Vagina (tissue), 2 donors: ENCODE results near the gene METTL21A.

Experiments
- CTCF ChIP-seq, 3 experiments: fragments of 450-650 bp in 2 of 3; fragments of 200-600 bp in 1 of 3; sonication (generic) in 1 of 3; IDR thresholded peaks; one replicate each; pipeline ENCODE4 v1.5.1; 2017 to 2019; ENCODE audit warnings: antibody characterized with exemption in 3 of 3, mild to moderate bottlenecking in 2 of 3, moderate library complexity in 2 of 3
- POLR2AphosphoS5 ChIP-seq, 2 donors: sonication (generic); formaldehyde crosslinking; IDR thresholded peaks; one replicate each; pipeline ENCODE4 v1.9.0; 2017; ENCODE audit warnings: antibody characterized with exemption in 2 of 2, mild to moderate bottlenecking in 2 of 2, low read depth in 1 of 2; ENCODE audit not compliant: insufficient read depth in 1 of 2

GRCh38 chr2:207606399-207606798 is 18.8 kb downstream of the METTL21A start:
- TF ChIP-seq CTCF (IDR thresholded peaks at IDR 0.05) = no peak
- TF ChIP-seq POLR2AphosphoS5 (IDR thresholded peaks at IDR 0.05; ENCODE audit: insufficient read depth in 1 of 2, low read depth in 1 of 2) = no peak
